Head of caudate nucleus (tissue), 42 donors: ENCODE results near the gene GARS1.

Experiments used
- DNase-seq, 42 donors: peaks; one replicate each; pipeline versions ENCODE4 v3.0.0 to v3.0.0-alpha.2; 2020 to 2021; ENCODE audit warnings: mixed read lengths in 7 of 42
- intact Hi-C: fragments of 100-400 bp; cut with DNase I; formaldehyde crosslinking; loops from one replicate; pipeline ENCODE4 v1.15.0; 2022

GARS1 gene

GRCh38 chr7:30648744-30649540 is 54.3 kb downstream of the GARS1 start:
- intact Hi-C loops = no loop called here
- peak in 8 of 42 donors; percentile 6 to 32 (median 12) for DNase-seq

- peak in 8 of 42 donors; percentile 6 to 23 (median 11) for DNase-seq
- intact Hi-C loops = no loop called here
Observed at GRCh38 chr7:30649717-30650420, 55.2 kb downstream of the GARS1 start.

- intact Hi-C loops = no loop called here
- peak in 8 of 42 donors; percentile 1 to 33 (median 11) for DNase-seq
Observed at GRCh38 chr7:30650421-30650808, 55.7 kb downstream of the GARS1 start.

GRCh38 chr7:30652132-30652531 is 57.5 kb downstream of the GARS1 start:
- peak in 6 of 42 donors; percentile 2 to 39 (median 10) for DNase-seq
- intact Hi-C loops = no loop called here

GRCh38 chr7:30652698-30653641 is 58.3 kb downstream of the GARS1 start:
- intact Hi-C loops = no loop called here

GRCh38 chr7:30654296-30655090 is 59.8 kb downstream of the GARS1 start:
- peak in 4 of 42 donors; percentile 9 to 31 (median 24) for DNase-seq
- intact Hi-C loops = no loop called here

More at GRCh38 chr7:30652698-30653641, 58.3 kb downstream of the GARS1 start:
- DNase-seq = peak in 7 of 42 donors; percentile 3 to 31 (median 12)

- intact Hi-C loops = no loop called here
- peak in 2 of 42 donors; percentile 16 to 20 for DNase-seq
Observed at GRCh38 chr7:30655096-30655970, 60.7 kb downstream of the GARS1 start.

- intact Hi-C loops = no loop called here
- peak in 3 of 42 donors; percentile 11 to 22 (median 12) for DNase-seq
Observed at GRCh38 chr7:30656006-30656957, 61.6 kb downstream of the GARS1 start.

- intact Hi-C loops = no loop called here
- DNase-seq = peak in 1 of 42 donors; percentile 20
Observed at GRCh38 chr7:30657131-30657530, 62.5 kb downstream of the GARS1 start.

GRCh38 chr7:30658479-30659074 is 63.9 kb downstream of the GARS1 start:
- no peak for DNase-seq
- intact Hi-C loops = no loop called here

GRCh38 chr7:30659312-30659711 is 64.6 kb downstream of the GARS1 start:
- intact Hi-C loops = no loop called here
- DNase-seq = peak in 1 of 42 donors; percentile 10

- peak in 1 of 42 donors; percentile 13 for DNase-seq
- intact Hi-C loops = no loop called here
Observed at GRCh38 chr7:30660331-30661255, 65.9 kb downstream of the GARS1 start.

- DNase-seq = peak in 1 of 42 donors; percentile 10
- intact Hi-C loops = no loop called here
Observed at GRCh38 chr7:30661926-30662325, 67.2 kb downstream of the GARS1 start.

GRCh38 chr7:30662431-30662939 is 67.8 kb downstream of the GARS1 start:
- intact Hi-C loops = no loop called here
- peak in 1 of 42 donors; percentile 6 for DNase-seq
